ENCODE measurements around the gene ATPAF1.

DNA sequence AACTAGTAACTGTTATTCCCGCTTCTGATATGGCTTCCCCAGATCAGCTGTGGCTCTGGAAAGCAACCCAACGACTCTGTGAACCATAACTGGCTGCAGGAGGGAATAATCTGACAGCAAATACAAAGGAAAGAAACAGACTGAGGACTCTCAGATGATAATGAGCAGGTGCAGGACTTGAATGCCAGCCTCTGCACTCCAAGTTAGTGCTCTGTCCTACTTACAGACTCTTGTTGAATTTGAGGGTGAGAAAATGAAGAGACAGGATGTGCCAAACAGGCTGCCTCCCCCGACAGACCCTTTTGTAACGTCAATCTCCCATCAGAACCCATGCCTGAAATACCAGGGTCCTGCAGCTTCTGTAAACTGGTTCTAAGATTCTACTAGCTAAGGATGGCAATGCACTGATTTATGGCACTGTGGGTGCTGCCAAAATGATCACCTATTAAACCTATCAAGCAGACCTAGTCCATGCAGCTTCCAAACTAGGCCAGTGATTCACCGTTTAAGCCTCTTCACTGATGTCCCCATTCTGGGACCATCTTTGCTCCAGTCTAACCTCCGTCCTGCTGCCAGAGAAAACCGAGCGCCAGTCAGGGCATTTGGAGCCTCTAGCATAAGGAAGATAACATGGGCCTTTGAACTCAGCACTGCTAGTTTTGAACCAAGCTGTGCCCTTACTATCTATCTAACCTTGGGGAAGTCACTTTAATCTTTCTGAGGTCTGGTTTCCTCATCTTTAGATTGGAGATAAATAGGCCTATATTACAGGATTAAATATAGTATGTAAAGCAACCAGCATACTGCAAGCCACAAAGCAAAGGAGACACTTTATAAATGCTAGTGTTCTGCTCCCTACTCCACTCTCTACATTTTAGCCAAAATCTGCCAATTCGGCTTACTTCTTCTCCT is 68.8 kb downstream of the ATPAF1 start:
- TF ChIP-seq POLR2A (IDR thresholded peaks at IDR 0.05; ENCODE audit: low read length) = no peak
- no peak for TF ChIP-seq GATA1 (IDR thresholded peaks at IDR 0.05; ENCODE audit: low read depth, low read length)
